Astrocyte of the spinal cord (primary cell): ENCODE data around the gene SLC29A3.

Experiments
- DNase-seq: peaks from one replicate; pipeline ENCODE4 v3.0.0; 2011; ENCODE audit warnings: low read depth, low spot score
- H3K4me3 ChIP-seq: 2 replicates; pipeline ENCODE4 v1.5.1; 2011; ENCODE audit warnings: low read depth, mild to moderate bottlenecking, low read length, moderate library complexity
- in situ Hi-C: cut with HindIII; loops from 2 replicates; pipeline ENCODE4 v1.10.0; 2017; ENCODE audit warnings: low sequenced_read_pairs
- TF ChIP-seq, protein P1 (sequence below): IDR thresholded peaks from 2 replicates; pipeline ENCODE4 v1.5.1; 2012; ENCODE audit warnings: low read depth, mild to moderate bottlenecking, low read length, inconsistent platforms

SLC29A3 gene

GRCh38 chr10:71284544-71285179 lies 34.4 kb upstream of the SLC29A3 start:
- in situ Hi-C loops: no loop called here
- TF ChIP-seq, protein P1, sequence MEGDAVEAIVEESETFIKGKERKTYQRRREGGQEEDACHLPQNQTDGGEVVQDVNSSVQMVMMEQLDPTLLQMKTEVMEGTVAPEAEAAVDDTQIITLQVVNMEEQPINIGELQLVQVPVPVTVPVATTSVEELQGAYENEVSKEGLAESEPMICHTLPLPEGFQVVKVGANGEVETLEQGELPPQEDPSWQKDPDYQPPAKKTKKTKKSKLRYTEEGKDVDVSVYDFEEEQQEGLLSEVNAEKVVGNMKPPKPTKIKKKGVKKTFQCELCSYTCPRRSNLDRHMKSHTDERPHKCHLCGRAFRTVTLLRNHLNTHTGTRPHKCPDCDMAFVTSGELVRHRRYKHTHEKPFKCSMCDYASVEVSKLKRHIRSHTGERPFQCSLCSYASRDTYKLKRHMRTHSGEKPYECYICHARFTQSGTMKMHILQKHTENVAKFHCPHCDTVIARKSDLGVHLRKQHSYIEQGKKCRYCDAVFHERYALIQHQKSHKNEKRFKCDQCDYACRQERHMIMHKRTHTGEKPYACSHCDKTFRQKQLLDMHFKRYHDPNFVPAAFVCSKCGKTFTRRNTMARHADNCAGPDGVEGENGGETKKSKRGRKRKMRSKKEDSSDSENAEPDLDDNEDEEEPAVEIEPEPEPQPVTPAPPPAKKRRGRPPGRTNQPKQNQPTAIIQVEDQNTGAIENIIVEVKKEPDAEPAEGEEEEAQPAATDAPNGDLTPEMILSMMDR: no peak
- DNase-seq: no peak
- H3K4me3 ChIP-seq: no peak overlapping the region

DNA sequence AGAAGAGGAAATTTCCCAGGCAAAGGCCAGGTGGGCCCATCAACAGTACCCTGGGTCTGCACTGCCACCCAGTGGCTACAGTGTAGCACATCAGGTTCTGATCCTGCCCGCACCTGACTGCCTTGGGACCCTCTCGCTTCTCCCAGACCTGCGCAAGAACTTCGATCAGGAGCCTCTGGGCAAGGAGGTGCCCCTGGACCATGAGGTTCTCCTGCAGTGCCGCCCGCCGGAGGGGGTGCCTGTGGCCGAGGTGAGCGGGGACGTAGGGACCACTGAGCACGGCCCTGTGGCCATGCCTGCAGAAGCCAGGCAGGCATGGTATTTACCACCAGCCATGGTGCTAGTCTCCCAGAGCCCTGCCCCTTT lies 33.9 kb upstream of the SLC29A3 start:
- in situ Hi-C loops: no loop called here
- no peak for DNase-seq
- TF ChIP-seq, protein P1: peak; percentile 78
- H3K4me3 ChIP-seq: no peak overlapping the region

DNA sequence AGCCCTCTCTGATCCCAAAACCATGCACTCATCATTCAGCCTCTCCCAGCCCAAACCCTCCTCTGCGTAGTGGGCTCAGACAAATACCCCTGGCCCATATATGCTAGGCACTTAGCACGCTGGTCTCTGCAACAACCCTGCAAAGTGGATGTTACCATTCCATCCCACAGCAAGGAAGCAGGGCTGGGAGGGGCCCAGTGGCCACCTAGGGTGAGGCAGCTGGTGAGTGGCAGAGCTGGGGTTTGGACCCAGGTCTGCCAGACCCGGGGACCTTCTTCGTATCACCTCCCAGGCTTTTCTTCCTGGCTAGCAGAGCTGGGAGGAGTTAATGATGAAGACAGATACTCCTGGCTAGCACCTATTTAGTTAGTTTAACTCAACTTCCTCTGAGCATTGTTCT lies 33.1 kb upstream of the SLC29A3 start:
- in situ Hi-C loops: no loop called here
- TF ChIP-seq, protein P1: no peak
- H3K4me3 ChIP-seq: no peak overlapping the region

DNA sequence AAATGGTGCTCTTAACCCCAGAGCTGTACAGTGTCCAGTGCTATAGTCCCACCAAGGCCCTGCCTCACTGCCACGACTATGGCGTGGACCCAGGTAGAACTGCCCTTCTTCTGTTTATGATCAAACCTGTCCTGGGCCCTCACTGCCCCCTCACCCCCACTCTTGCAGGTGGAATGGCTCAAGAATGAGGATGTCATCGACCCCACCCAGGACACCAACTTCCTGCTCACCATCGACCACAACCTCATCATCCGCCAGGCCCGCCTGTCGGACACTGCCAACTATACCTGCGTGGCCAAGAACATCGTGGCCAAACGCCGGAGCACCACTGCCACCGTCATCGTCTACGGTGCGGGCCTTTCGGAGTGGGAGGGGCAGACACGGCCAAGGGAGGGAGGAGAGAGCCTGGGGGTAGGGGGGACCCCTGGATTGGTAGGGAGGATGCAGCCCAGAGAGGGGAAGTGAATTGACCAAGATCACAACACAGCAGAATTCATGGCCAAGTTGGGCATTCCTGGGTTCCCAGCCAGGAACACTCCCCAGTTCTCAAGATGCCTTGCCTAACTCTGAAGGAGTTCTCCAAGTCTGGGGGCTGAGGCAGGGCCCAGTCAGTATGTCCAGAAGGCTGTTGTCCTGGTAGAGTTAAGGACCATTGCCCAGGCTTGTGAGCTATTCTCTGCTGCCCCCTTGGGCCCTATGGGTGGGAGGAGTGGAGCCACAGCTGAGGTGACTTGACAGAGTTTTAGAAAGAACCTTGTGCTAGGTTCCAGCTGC lies 32.4 kb upstream of the SLC29A3 start:
- TF ChIP-seq, protein P1: no peak
- in situ Hi-C loops: no loop called here
- no peak overlapping the region for H3K4me3 ChIP-seq
- no peak for DNase-seq

More for the DNA sequence above, 33.1 kb upstream of the SLC29A3 start:
- DNase-seq: no peak

- H3K4me3 ChIP-seq: no peak overlapping the region
- in situ Hi-C loops: no loop called here
These were observed 31.6 kb upstream of the SLC29A3 start for GRCh38 chr10:71287456-71287855.

GRCh38 chr10:71288461-71288860 lies 30.6 kb upstream of the SLC29A3 start:
- TF ChIP-seq, protein P1: no peak
- in situ Hi-C loops: no loop called here
- H3K4me3 ChIP-seq: no peak overlapping the region
- no peak for DNase-seq

More at GRCh38 chr10:71287456-71287855, 31.6 kb upstream of the SLC29A3 start:
- DNase-seq: no peak
- TF ChIP-seq, protein P1: no peak
